ENCODE results near the gene ASPHD2.

The ASPHD2 gene

DNA sequence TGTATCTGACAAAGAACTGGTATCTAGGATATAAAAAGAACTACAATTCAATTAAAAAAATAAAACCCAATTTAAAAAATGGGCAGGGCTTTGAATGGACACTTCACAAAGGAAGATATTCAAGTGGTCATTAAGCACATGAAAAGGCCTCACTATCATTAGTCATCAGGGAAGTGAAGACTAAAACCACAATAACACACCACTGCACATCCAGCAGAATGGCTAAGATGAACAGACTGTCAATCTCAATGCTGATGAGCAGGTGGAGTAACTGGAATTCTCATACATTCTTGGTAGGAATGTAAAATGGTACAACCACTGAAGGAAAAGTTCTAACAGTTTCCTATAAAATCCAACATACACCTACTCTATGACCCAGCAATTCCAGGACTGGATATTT, 45.6 kb downstream of the ASPHD2 start:
- Histone ChIP-seq H3K4me3 (ENCODE audit: low read length) (no peak overlapping the region), H3K4me1 (ENCODE audit: control insufficient read depth, low read length) (peaks cover 35% of the 10 kb centered on the region), H3K27me3 (ENCODE audit: control insufficient read depth, low read length) (no peaks in the 10 kb centered on the region), H3K9me3 (ENCODE audit: control insufficient read depth, insufficient read depth, low read length) (no peaks in the 10 kb centered on the region), H3K9me2 (replicated peaks; ENCODE audit: control insufficient read depth, low read length) (no peaks in the 10 kb centered on the region), H3K27ac (ENCODE audit: low read depth, low read length) (no peak overlapping the region), H3F3A (ENCODE audit: control insufficient read depth, insufficient read depth) (peaks cover 7% of the 10 kb centered on the region), H3K79me2 (ENCODE audit: control insufficient read depth, low read length) (peaks cover 68% of the 10 kb centered on the region), H4K20me1 (ENCODE audit: control insufficient read depth, insufficient read depth, low read depth, low read length) (no peaks in the 10 kb centered on the region), H3K4me2 (ENCODE audit: low read length) (no peak overlapping the region; the same call in 1 of the 2 replicates), H3K36me3 (ENCODE audit: control insufficient read depth, low read length) (peaks cover 92% of the 10 kb centered on the region)
- TF ChIP-seq EZH2phosphoT487 (IDR thresholded peaks at IDR 0.05; ENCODE audit: borderline replicate concordance, low read length) (no peak), CTCF (IDR thresholded peaks at IDR 0.05; ENCODE audit: low read depth, low read length, poor library complexity, severe bottlenecking) (no peak)

DNA sequence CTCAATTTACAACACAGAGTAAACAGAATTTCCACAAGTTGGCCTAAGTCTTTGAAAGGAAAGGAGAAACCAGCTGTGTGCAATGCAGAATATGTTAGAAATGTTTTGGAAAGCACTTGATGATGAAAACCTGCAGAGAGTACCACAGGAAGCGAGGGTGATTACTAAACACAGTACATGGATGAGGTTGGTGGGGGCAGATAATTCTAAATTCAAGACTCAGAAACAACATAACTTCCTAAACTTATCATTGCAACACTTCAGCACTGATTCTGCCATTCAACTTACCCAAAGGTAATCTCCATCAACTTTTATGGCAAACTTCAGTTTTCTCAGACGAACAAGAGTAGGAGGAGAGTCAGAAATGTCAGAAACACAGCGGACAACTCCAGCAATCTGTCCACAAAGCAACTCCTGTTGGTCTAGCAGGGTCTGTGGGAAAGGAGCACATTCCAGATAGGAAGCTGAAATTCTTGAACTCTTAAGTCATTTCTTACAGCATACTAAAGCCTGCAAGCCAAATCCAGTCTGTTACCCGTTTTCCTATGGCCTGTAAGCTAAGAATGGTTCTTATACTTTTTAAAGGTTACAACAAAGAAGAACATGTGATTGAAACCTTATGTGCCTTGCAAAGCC, 47.8 kb downstream of the ASPHD2 start:
- H3K4me2 ChIP-seq (ENCODE audit: low read length) = peak overlapping the region; percentile 98
- peaks cover 14% of the 10 kb centered on the region for H3F3A ChIP-seq (ENCODE audit: control insufficient read depth, insufficient read depth)
- peak overlapping the region; percentile 97 for H3K4me3 ChIP-seq (ENCODE audit: low read length)
- no peaks in the 10 kb centered on the region for H3K9me2 ChIP-seq (replicated peaks; ENCODE audit: control insufficient read depth, low read length)
- H3K27me3 ChIP-seq (ENCODE audit: control insufficient read depth, low read length) = no peaks in the 10 kb centered on the region
- peaks cover 56% of the 10 kb centered on the region for H3K4me1 ChIP-seq (ENCODE audit: control insufficient read depth, low read length)
- H3K79me2 ChIP-seq (ENCODE audit: control insufficient read depth, low read length) = peaks cover 89% of the 10 kb centered on the region
- no peaks in the 10 kb centered on the region for H4K20me1 ChIP-seq (ENCODE audit: control insufficient read depth, insufficient read depth, low read depth, low read length)
- 0 out of 2 replicates have a peak overlapping the region, but pooled peaks have one; percentile 9 for H3K27ac ChIP-seq (ENCODE audit: low read depth, low read length)
- H3K36me3 ChIP-seq (ENCODE audit: control insufficient read depth, low read length) = peaks cover 92% of the 10 kb centered on the region
- no peaks in the 10 kb centered on the region for H3K9me3 ChIP-seq (ENCODE audit: control insufficient read depth, insufficient read depth, low read length)
- no peak for TF ChIP-seq EZH2phosphoT487 (IDR thresholded peaks at IDR 0.05; ENCODE audit: borderline replicate concordance, low read length)
- no peak for TF ChIP-seq CTCF (IDR thresholded peaks at IDR 0.05; ENCODE audit: low read depth, low read length, poor library complexity, severe bottlenecking)

DNA sequence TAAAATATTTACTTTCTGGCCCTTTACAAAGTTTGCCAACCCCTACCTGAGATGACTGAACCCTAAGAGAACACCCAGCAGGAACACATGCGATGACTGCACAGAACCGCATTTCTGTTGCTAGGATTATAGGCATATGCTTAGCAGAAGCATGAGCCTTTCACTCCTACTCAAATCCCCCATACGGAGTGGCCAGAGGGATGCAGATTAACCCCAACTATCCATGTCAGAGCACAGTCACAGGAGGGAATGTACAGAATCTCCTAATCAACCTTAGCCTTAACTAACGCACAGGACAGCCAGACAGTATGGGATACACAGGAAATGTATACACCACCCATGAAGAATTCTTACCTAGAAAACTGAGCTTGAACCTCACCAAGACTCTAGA, 48.3 kb downstream of the ASPHD2 start:
- H3K36me3 ChIP-seq (ENCODE audit: control insufficient read depth, low read length) = peaks cover 92% of the 10 kb centered on the region
- H3K27me3 ChIP-seq (ENCODE audit: control insufficient read depth, low read length) = no peaks in the 10 kb centered on the region
- no peaks in the 10 kb centered on the region for H3K9me2 ChIP-seq (replicated peaks; ENCODE audit: control insufficient read depth, low read length)
- H4K20me1 ChIP-seq (ENCODE audit: control insufficient read depth, insufficient read depth, low read depth, low read length) = no peaks in the 10 kb centered on the region
- H3K4me2 ChIP-seq (ENCODE audit: low read length) = peak overlapping the region; percentile 98
- TF ChIP-seq CTCF (IDR thresholded peaks at IDR 0.05; ENCODE audit: low read depth, low read length, poor library complexity, severe bottlenecking) (no peak), EZH2phosphoT487 (IDR thresholded peaks at IDR 0.05; ENCODE audit: borderline replicate concordance, low read length) (no peak)
- H3K79me2 ChIP-seq (ENCODE audit: control insufficient read depth, low read length) = peaks cover 94% of the 10 kb centered on the region
- H3K4me1 ChIP-seq (ENCODE audit: control insufficient read depth, low read length) = peaks cover 61% of the 10 kb centered on the region
- H3K9me3 ChIP-seq (ENCODE audit: control insufficient read depth, insufficient read depth, low read length) = no peaks in the 10 kb centered on the region
- peak overlapping the region; percentile 97 for H3K4me3 ChIP-seq (ENCODE audit: low read length)
- H3F3A ChIP-seq (ENCODE audit: control insufficient read depth, insufficient read depth) = peaks cover 19% of the 10 kb centered on the region
- H3K27ac ChIP-seq (ENCODE audit: low read depth, low read length) = peak overlapping the region; percentile 9; the same call in 1 of the 2 replicates

Data from DOHH2 (cell line).